Fibroblast of the aortic adventitia (primary cell): ENCODE results near the gene UBE2O. TPM values are rescaled to one million over a fixed set of nuclear protein-coding genes. Genes with fewer than 3 reads are reported as not detected.

Experiments
- DNase-seq: peaks from one replicate; pipeline ENCODE4 v3.0.0-alpha.2; 2010; ENCODE audit warnings: low read depth
- H3K4me3 ChIP-seq: 2 replicates; pipeline ENCODE4 v1.5.1; 2011; ENCODE audit warnings: low read depth, mild to moderate bottlenecking, control low read depth, low read length, moderate library complexity
- CTCF ChIP-seq: IDR thresholded peaks from 2 replicates; pipeline ENCODE4 v1.5.1; 2011; ENCODE audit warnings: mild to moderate bottlenecking, low read length, control low read depth, inconsistent platforms; ENCODE audit not compliant: insufficient read depth
- total RNA-seq: library from RNA; depleted of rRNA; stranded (reverse); fragments of >200 nt; gene quantifications from 2 replicates; pipeline ENCODE4 v1.2.3, GENCODE V29; 2012; ENCODE audit warnings: low replicate concordance

The UBE2O gene
- total RNA-seq, 1 donor, result 16.3 TPM

- no peak overlapping the region for H3K4me3 ChIP-seq
- peak; percentile 81 for TF ChIP-seq CTCF
- peak; percentile 49 for DNase-seq
These were observed 44.7 kb downstream of the UBE2O start for GRCh38 chr17:76408037-76408849.

- no peak for TF ChIP-seq CTCF
- no peak overlapping the region for H3K4me3 ChIP-seq
- no peak for DNase-seq
These were observed 45.4 kb downstream of the UBE2O start for GRCh38 chr17:76407509-76407908.

GRCh38 chr17:76405967-76406647 lies 46.8 kb downstream of the UBE2O start:
- TF ChIP-seq CTCF, result no peak
- no peak for DNase-seq
- no peak overlapping the region for H3K4me3 ChIP-seq

GRCh38 chr17:76405607-76405966 lies 47.4 kb downstream of the UBE2O start:
- no peak overlapping the region for H3K4me3 ChIP-seq
- TF ChIP-seq CTCF, result no peak
- DNase-seq, result no peak

GRCh38 chr17:76404976-76405563 lies 47.9 kb downstream of the UBE2O start:
- TF ChIP-seq CTCF, result no peak
- DNase-seq, result no peak
- H3K4me3 ChIP-seq, result no peak overlapping the region

GRCh38 chr17:76404256-76404655 lies 48.7 kb downstream of the UBE2O start:
- H3K4me3 ChIP-seq, result no peak overlapping the region
- no peak for DNase-seq
- TF ChIP-seq CTCF, result no peak
